Gastroesophageal sphincter (tissue), 3 donors: ENCODE results near the gene PARK7.

Experiments used
- CTCF ChIP-seq, 4 experiments: fragments of 200-600 bp in 2 of 4; fragments of 450-650 bp in 2 of 4; sonication (generic) in 1 of 4; IDR thresholded peaks; one replicate each; pipeline ENCODE4 v1.5.1; 2017 to 2019; ENCODE audit warnings: antibody characterized with exemption in 4 of 4, mild to moderate bottlenecking in 2 of 4, moderate library complexity in 2 of 4
- POLR2AphosphoS5 ChIP-seq: sonication (generic); formaldehyde crosslinking; IDR thresholded peaks from one replicate; pipeline ENCODE4 v1.6.1; 2017; ENCODE audit warnings: antibody characterized with exemption

GRCh38 chr1:8011016-8011415 is 49.5 kb downstream of the PARK7 start:
- no peak for TF ChIP-seq CTCF (IDR thresholded peaks at IDR 0.05)
- no peak for TF ChIP-seq POLR2AphosphoS5
